ENCODE measurements around the gene SARS1. TPM values are rescaled to one million over a fixed set of nuclear protein-coding genes. Genes with fewer than 3 reads are reported as not detected.

Gene SARS1
- total and polyA plus RNA-seq, 2 experiments from 2014 or later: 353 to 365 TPM

GRCh38 chr1:109252893-109253802 lies 39.4 kb downstream of the SARS1 start:
- in situ Hi-C loops (cut with MboI): no loop called here
- no peaks in the 10 kb centered on the region for H3K9me2 ChIP-seq (ENCODE audit: insufficient read depth)
- no peak overlapping the region for H2AFZ ChIP-seq
- no peaks in the 10 kb centered on the region; the same call in 1 of the 2 replicates for H3K4me1 ChIP-seq (ENCODE audit: insufficient read depth)
- no peak for DNase-seq
- TF ChIP-seq EZH2phosphoT487 (IDR thresholded peaks at IDR 0.05; ENCODE audit: insufficient read depth, low read depth): no peak
- TF ChIP-seq EZH2 (IDR thresholded peaks at IDR 0.05; ENCODE audit: insufficient read depth, poor library complexity, severe bottlenecking): no peak
- no peak overlapping the region for H3K27ac ChIP-seq
- no peaks in the 10 kb centered on the region for H3K36me3 ChIP-seq (ENCODE audit: low read depth)
- H3K4me3 ChIP-seq: no peak overlapping the region
- no peaks in the 10 kb centered on the region for H3K27me3 ChIP-seq (replicated peaks; ENCODE audit: insufficient read depth)
- 85 to 88% methylated on average over 26 to 33 of the region's 33 CpGs for WGBS, 2 experiments (ENCODE audit: low coverage in 1 of 2, low lambda C conversion rate in 2 of 2, missing lambda C conversion rate in 2 of 2)
- no peaks in the 10 kb centered on the region for H4K20me1 ChIP-seq (ENCODE audit: insufficient read depth)
- no peaks in the 10 kb centered on the region for H3K9me3 ChIP-seq (ENCODE audit: low read depth)
- H3K9ac ChIP-seq: no peak overlapping the region
- no peak overlapping the region for H3K4me2 ChIP-seq (ENCODE audit: unreplicated experiment)
- H3F3A ChIP-seq (ENCODE audit: insufficient read depth): no peaks in the 10 kb centered on the region
- no peaks in the 10 kb centered on the region for H3K79me2 ChIP-seq (ENCODE audit: insufficient read depth)

GRCh38 chr1:109253803-109254620 lies 40.3 kb downstream of the SARS1 start:
- no peak overlapping the region for H2AFZ ChIP-seq
- WGBS, 2 experiments (ENCODE audit: low coverage in 1 of 2, low lambda C conversion rate in 2 of 2, missing lambda C conversion rate in 2 of 2): 65 to 77% methylated on average over 7 to 9 of the region's 9 CpGs
- H3K9me3 ChIP-seq (ENCODE audit: low read depth): no peaks in the 10 kb centered on the region
- no peaks in the 10 kb centered on the region for H4K20me1 ChIP-seq (ENCODE audit: insufficient read depth)
- no peaks in the 10 kb centered on the region for H3K9me2 ChIP-seq (ENCODE audit: insufficient read depth)
- TF ChIP-seq EZH2 (IDR thresholded peaks at IDR 0.05; ENCODE audit: insufficient read depth, poor library complexity, severe bottlenecking) (no peak), EZH2phosphoT487 (IDR thresholded peaks at IDR 0.05; ENCODE audit: insufficient read depth, low read depth) (no peak)
- no peaks in the 10 kb centered on the region; the same call in 1 of the 2 replicates for H3K4me1 ChIP-seq (ENCODE audit: insufficient read depth)
- no peak overlapping the region for H3K9ac ChIP-seq
- H3F3A ChIP-seq (ENCODE audit: insufficient read depth): no peaks in the 10 kb centered on the region
- DNase-seq: no peak
- H3K27me3 ChIP-seq (replicated peaks; ENCODE audit: insufficient read depth): no peaks in the 10 kb centered on the region
- H3K4me2 ChIP-seq (ENCODE audit: unreplicated experiment): no peak overlapping the region
- in situ Hi-C loops (cut with MboI): no loop called here
- H3K27ac ChIP-seq: no peak overlapping the region
- H3K79me2 ChIP-seq (ENCODE audit: insufficient read depth): no peaks in the 10 kb centered on the region
- no peaks in the 10 kb centered on the region for H3K36me3 ChIP-seq (ENCODE audit: low read depth)
- H3K4me3 ChIP-seq: no peak overlapping the region

- H3K4me1 ChIP-seq (ENCODE audit: insufficient read depth): no peaks in the 10 kb centered on the region; the same call in 1 of the 2 replicates
- no peak overlapping the region for H3K27ac ChIP-seq
These were observed 40.9 kb downstream of the SARS1 start for GRCh38 chr1:109254621-109255096.

GRCh38 chr1:109255097-109255651 lies 41.5 kb downstream of the SARS1 start:
- H3K27ac ChIP-seq: no peak overlapping the region
- in situ Hi-C loops (cut with MboI): no loop called here
- no peaks in the 10 kb centered on the region for H3K9me3 ChIP-seq (ENCODE audit: low read depth)
- H3K27me3 ChIP-seq (replicated peaks; ENCODE audit: insufficient read depth): no peaks in the 10 kb centered on the region
- no peak overlapping the region for H2AFZ ChIP-seq
- no peaks in the 10 kb centered on the region for H3K79me2 ChIP-seq (ENCODE audit: insufficient read depth)
- TF ChIP-seq EZH2phosphoT487 (IDR thresholded peaks at IDR 0.05; ENCODE audit: insufficient read depth, low read depth): no peak
- no peak for TF ChIP-seq EZH2 (IDR thresholded peaks at IDR 0.05; ENCODE audit: insufficient read depth, poor library complexity, severe bottlenecking)
- no peaks in the 10 kb centered on the region; the same call in 1 of the 2 replicates for H3K4me1 ChIP-seq (ENCODE audit: insufficient read depth)
- WGBS, 2 experiments (ENCODE audit: low coverage in 1 of 2, low lambda C conversion rate in 2 of 2, missing lambda C conversion rate in 2 of 2): 45 to 47% methylated on average over 15 of the region's 15 CpGs
- no peaks in the 10 kb centered on the region for H4K20me1 ChIP-seq (ENCODE audit: insufficient read depth)
- H3K9me2 ChIP-seq (ENCODE audit: insufficient read depth): no peaks in the 10 kb centered on the region
- no peak overlapping the region for H3K9ac ChIP-seq
- no peak for DNase-seq
- H3F3A ChIP-seq (ENCODE audit: insufficient read depth): no peaks in the 10 kb centered on the region
- no peaks in the 10 kb centered on the region for H3K36me3 ChIP-seq (ENCODE audit: low read depth)
- H3K4me2 ChIP-seq (ENCODE audit: unreplicated experiment): no peak overlapping the region
- H3K4me3 ChIP-seq: no peak overlapping the region

More at GRCh38 chr1:109254621-109255096, 40.9 kb downstream of the SARS1 start:
- no peak overlapping the region for H3K4me2 ChIP-seq (ENCODE audit: unreplicated experiment)
- TF ChIP-seq EZH2 (IDR thresholded peaks at IDR 0.05; ENCODE audit: insufficient read depth, poor library complexity, severe bottlenecking): no peak
- TF ChIP-seq EZH2phosphoT487 (IDR thresholded peaks at IDR 0.05; ENCODE audit: insufficient read depth, low read depth): no peak
- no peak for DNase-seq
- H3F3A ChIP-seq (ENCODE audit: insufficient read depth): no peaks in the 10 kb centered on the region
- no peaks in the 10 kb centered on the region for H3K27me3 ChIP-seq (replicated peaks; ENCODE audit: insufficient read depth)
- no peak overlapping the region for H2AFZ ChIP-seq
- no peaks in the 10 kb centered on the region for H3K9me3 ChIP-seq (ENCODE audit: low read depth)
- WGBS, 2 experiments (ENCODE audit: low coverage in 1 of 2, low lambda C conversion rate in 2 of 2, missing lambda C conversion rate in 2 of 2): 63 to 70% methylated on average over 7 of the region's 7 CpGs
- no peak overlapping the region for H3K4me3 ChIP-seq
- H3K36me3 ChIP-seq (ENCODE audit: low read depth): no peaks in the 10 kb centered on the region
- H3K9ac ChIP-seq: no peak overlapping the region
- in situ Hi-C loops (cut with MboI): no loop called here
- no peaks in the 10 kb centered on the region for H4K20me1 ChIP-seq (ENCODE audit: insufficient read depth)
- no peaks in the 10 kb centered on the region for H3K79me2 ChIP-seq (ENCODE audit: insufficient read depth)
- no peaks in the 10 kb centered on the region for H3K9me2 ChIP-seq (ENCODE audit: insufficient read depth)
